SK-N-SH (cell line): ENCODE results near the gene ZNF518A. TPM values are rescaled to one million over a fixed set of nuclear protein-coding genes. Genes with fewer than 3 reads are reported as not detected.

ENCODE experiments used
- CTCF ChIA-PET: fragments of 300-600, 350-600 bp; formaldehyde crosslinking; extraction: SDS; loops from one replicate; lab custom pipeline; 2021; lab: Yijun Ruan, JAX
- POLR2A ChIA-PET: fragments of 350-600 bp; sonication (Branson Sonifier 250); formaldehyde crosslinking; extraction: SDS; loops from one replicate; lab custom pipeline; 2020; ENCODE audit warnings: antibody characterized with exemption, inconsistent platforms; lab: Yijun Ruan, JAX
- DNase-seq: peaks from one replicate; pipeline ENCODE4 v3.0.0; 2012
- H2AFZ ChIP-seq: fragments of 200-600 bp; sonication (generic); 2 replicates; pipeline ENCODE4 v1.8.1; 2016; ENCODE audit warnings: antibody characterized with exemption, mild to moderate bottlenecking, low read depth
- H3F3A ChIP-seq: fragments of 200-600 bp; sonication (generic); replicated peaks from 2 replicates; pipeline ENCODE3; 2016; ENCODE audit warnings: antibody characterized with exemption, mild to moderate bottlenecking; ENCODE audit not compliant: insufficient read depth
- H3K27ac ChIP-seq, 2 experiments: fragments of 200-500 bp in 1 of 2; fragments of 200-600 bp in 1 of 2; sonication (Bioruptor generic) in 1 of 2; sonication (generic), shearing (Covaris generic) in 1 of 2; 2 replicates each; pipeline versions ENCODE4 v1.5.1 to v1.6.1; 2014 to 2016; ENCODE audit warnings: low read depth in 2 of 2, inconsistent platforms in 1 of 2, low read length in 1 of 2, mild to moderate bottlenecking in 1 of 2, mixed read lengths in 1 of 2
- H3K27me3 ChIP-seq: fragments of 200-600 bp; sonication (generic), shearing (Covaris generic); 2 replicates; pipeline ENCODE4 v1.6.1; 2016; ENCODE audit warnings: mixed run types; ENCODE audit not compliant: insufficient read depth
- H3K36me3 ChIP-seq, 2 experiments: fragments of 200-500 bp in 1 of 2; fragments of 200-600 bp in 1 of 2; sonication (Bioruptor generic) in 1 of 2; sonication (generic) in 1 of 2; replicated peaks in 1 of 2; 2 replicates each; pipeline versions ENCODE3 to v1.5.1; 2014 to 2016; ENCODE audit warnings: low read length in 1 of 2, mild to moderate bottlenecking in 1 of 2; ENCODE audit not compliant: insufficient read depth in 2 of 2, control insufficient read depth in 1 of 2
- H3K4me1 ChIP-seq, 2 experiments: fragments of 200-500 bp in 1 of 2; fragments of 200-600 bp in 1 of 2; sonication (Bioruptor generic) in 1 of 2; sonication (generic), shearing (Covaris generic) in 1 of 2; 2 replicates each; pipeline versions ENCODE4 v1.5.1 to v1.6.1; 2014 to 2016; ENCODE audit warnings: low read depth in 1 of 2, low read length in 1 of 2, mixed run types in 1 of 2; ENCODE audit not compliant: insufficient read depth in 2 of 2, control insufficient read depth in 1 of 2
- H3K4me2 ChIP-seq: fragments of 200-600 bp; sonication (generic), shearing (Covaris generic); 2 replicates; pipeline ENCODE4 v1.6.1; 2017; ENCODE audit warnings: mixed run types
- H3K4me3 ChIP-seq, 2 experiments: fragments of 200-500 bp in 1 of 2; fragments of 200-600 bp in 1 of 2; sonication (Bioruptor generic) in 1 of 2; sonication (generic), shearing (Covaris generic) in 1 of 2; 2 replicates each; pipeline versions ENCODE4 v1.5.1 to v1.8.1; 2014 to 2016; ENCODE audit warnings: low read depth in 2 of 2, inconsistent platforms in 1 of 2, low read length in 1 of 2, mild to moderate bottlenecking in 1 of 2, mixed read lengths in 1 of 2, moderate library complexity in 1 of 2
- H3K79me2 ChIP-seq: fragments of 200-600 bp; sonication (generic); 2 replicates; pipeline ENCODE4 v1.8.1; 2017; ENCODE audit warnings: mild to moderate bottlenecking; ENCODE audit not compliant: insufficient read depth
- H3K9ac ChIP-seq: fragments of 200-600 bp; sonication (generic); 2 replicates; pipeline ENCODE4 v1.6.1; 2017; ENCODE audit warnings: mixed run types
- H3K9me2 ChIP-seq: fragments of 200-600 bp; sonication (generic); 2 replicates; pipeline ENCODE4 v1.6.1; 2017; ENCODE audit warnings: mixed run types
- H3K9me3 ChIP-seq: fragments of 200-600 bp; sonication (generic); 2 replicates; pipeline ENCODE4 v1.6.1; 2017; ENCODE audit warnings: mixed run types, mild to moderate bottlenecking, moderate library complexity
- H4K20me1 ChIP-seq: fragments of 200-600 bp; sonication (generic); 2 replicates; pipeline ENCODE4 v1.6.1; 2017; ENCODE audit warnings: mild to moderate bottlenecking, mixed run types; ENCODE audit not compliant: insufficient read depth
- EP300 ChIP-seq, 2 experiments: IDR thresholded peaks; 2 replicates each; pipeline versions ENCODE4 v1.4.0 to v1.6.1; 2012; ENCODE audit warnings: borderline replicate concordance in 1 of 2, low read depth in 1 of 2, low read length in 1 of 2
- FOXJ3 ChIP-seq: sonication (generic); formaldehyde crosslinking; IDR thresholded peaks from 2 replicates; pipeline ENCODE4 v1.5.1; 2020; ENCODE audit warnings: mild to moderate bottlenecking, missing genetic modification reagents
- GABPA ChIP-seq: IDR thresholded peaks from 2 replicates; pipeline ENCODE4 v1.4.0; 2012; ENCODE audit warnings: low read depth, mild to moderate bottlenecking
- GATA2 ChIP-seq: sonication (generic); formaldehyde crosslinking; IDR thresholded peaks from 2 replicates; pipeline ENCODE4 v1.5.0; 2020; ENCODE audit warnings: mild to moderate bottlenecking, missing genetic modification reagents
- MEF2A ChIP-seq: IDR thresholded peaks from 2 replicates; pipeline ENCODE4 v1.4.0; 2012; ENCODE audit warnings: low read depth, borderline replicate concordance
- MXI1 ChIP-seq: IDR thresholded peaks from 2 replicates; pipeline ENCODE4 v1.6.1; 2012; ENCODE audit warnings: mild to moderate bottlenecking, low read depth, low read length, improper control_type of control experiment
- NFIC ChIP-seq: IDR thresholded peaks from 2 replicates; pipeline ENCODE4 v1.4.0; 2012; ENCODE audit warnings: borderline replicate concordance
- POLR2AphosphoS5 ChIP-seq: IDR thresholded peaks from 2 replicates; pipeline ENCODE4 v1.6.1; 2012; ENCODE audit warnings: low read depth, low read length
- WGBS: methylation state at CpG from one replicate; pipeline ENCODE4 v1.1.6; 2017; ENCODE audit warnings: low lambda C conversion rate; 5-methylcytosine and 5-hydroxymethylcytosine counted together
- polyA plus RNA-seq, 3 experiments: library from polyadenylated mRNA; depleted of rRNA; stranded (reverse); fragments of >200 nt; gene quantifications; 2 replicates each; pipeline ENCODE4 v1.2.3, GENCODE V29; 2012
- TF ChIP-seq, protein P1 (sequence below): IDR thresholded peaks from 2 replicates; pipeline ENCODE4 v1.4.0; 2012; ENCODE audit warnings: low read depth, borderline replicate concordance
- TF ChIP-seq, protein P2 (sequence below): IDR thresholded peaks from 2 replicates; pipeline ENCODE4; 2012

ZNF518A gene
- polyA plus RNA-seq, 1 of the 3 experiments (the other 2 are of a cell fraction) = 1.7 TPM

DNA sequence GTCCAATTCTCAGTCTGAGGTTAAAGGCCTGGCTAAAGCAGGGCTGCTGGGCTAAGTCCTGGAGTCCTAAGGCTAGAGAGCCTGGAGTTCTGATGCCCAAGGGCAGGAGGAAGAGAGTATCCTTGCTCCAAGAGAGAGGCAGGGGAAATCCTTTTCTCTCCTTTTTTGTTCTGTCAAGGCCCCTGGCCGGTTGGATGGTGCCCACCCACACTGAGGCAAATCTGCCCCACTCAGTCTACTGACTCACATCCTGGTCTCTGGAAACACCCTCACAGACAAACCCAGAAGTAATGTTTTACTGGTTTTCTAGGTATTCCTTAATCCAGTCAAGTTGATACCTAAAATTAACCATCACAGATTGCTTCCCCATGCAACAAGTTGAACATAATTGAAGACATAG lies 23.0 kb downstream of the ZNF518A start:
- no peaks in the 10 kb centered on the region for H3K9me3 ChIP-seq
- H3K36me3 ChIP-seq = peaks cover 22 to 51% of the 10 kb centered on the region in 2 experiments
- no peaks in the 10 kb centered on the region for H3K4me1 ChIP-seq
- no peak overlapping the region for H2AFZ ChIP-seq
- H3K27ac ChIP-seq = no peak overlapping the region
- no peaks in the 10 kb centered on the region for H3K79me2 ChIP-seq
- H3F3A ChIP-seq = no peaks in the 10 kb centered on the region
- no peak overlapping the region for H3K9ac ChIP-seq
- DNase-seq = no peak
- no peak overlapping the region for H3K4me2 ChIP-seq
- H4K20me1 ChIP-seq = no peaks in the 10 kb centered on the region
- ChIA-PET CTCF (no interaction called here), POLR2A (no interaction called here)
- no peaks in the 10 kb centered on the region for H3K27me3 ChIP-seq
- H3K4me3 ChIP-seq = no peak overlapping the region
- WGBS = 67% methylated on average over 1 of the region's 1 CpG
- no peaks in the 10 kb centered on the region for H3K9me2 ChIP-seq
- TF ChIP-seq MXI1 (no peak), MEF2A (no peak), GATA2 (no peak), GABPA (no peak), FOXJ3 (CRISPR knock-in tag) (no peak), EP300 (IDR thresholded peaks at IDR 0.05; ENCODE audit: borderline replicate concordance in 1 of 2, low read depth in 1 of 2, low read length in 1 of 2) (no peak)
- TF ChIP-seq, protein P1, sequence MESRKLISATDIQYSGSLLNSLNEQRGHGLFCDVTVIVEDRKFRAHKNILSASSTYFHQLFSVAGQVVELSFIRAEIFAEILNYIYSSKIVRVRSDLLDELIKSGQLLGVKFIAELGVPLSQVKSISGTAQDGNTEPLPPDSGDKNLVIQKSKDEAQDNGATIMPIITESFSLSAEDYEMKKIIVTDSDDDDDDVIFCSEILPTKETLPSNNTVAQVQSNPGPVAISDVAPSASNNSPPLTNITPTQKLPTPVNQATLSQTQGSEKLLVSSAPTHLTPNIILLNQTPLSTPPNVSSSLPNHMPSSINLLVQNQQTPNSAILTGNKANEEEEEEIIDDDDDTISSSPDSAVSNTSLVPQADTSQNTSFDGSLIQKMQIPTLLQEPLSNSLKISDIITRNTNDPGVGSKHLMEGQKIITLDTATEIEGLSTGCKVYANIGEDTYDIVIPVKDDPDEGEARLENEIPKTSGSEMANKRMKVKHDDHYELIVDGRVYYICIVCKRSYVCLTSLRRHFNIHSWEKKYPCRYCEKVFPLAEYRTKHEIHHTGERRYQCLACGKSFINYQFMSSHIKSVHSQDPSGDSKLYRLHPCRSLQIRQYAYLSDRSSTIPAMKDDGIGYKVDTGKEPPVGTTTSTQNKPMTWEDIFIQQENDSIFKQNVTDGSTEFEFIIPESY = no peak

GRCh38 chr10:96165726-96166125 lies 35.6 kb downstream of the ZNF518A start:
- Histone ChIP-seq H3K9me3 (no peaks in the 10 kb centered on the region), H4K20me1 (no peaks in the 10 kb centered on the region), H3K9ac (no peak overlapping the region), H3K79me2 (no peaks in the 10 kb centered on the region), H3K4me3 (no peak overlapping the region), H3K4me1 (no peaks in the 10 kb centered on the region), H3K36me3 (peaks cover 7% of the 10 kb centered on the region in 2 experiments), H3K9me2 (no peaks in the 10 kb centered on the region), H3F3A (no peaks in the 10 kb centered on the region), H3K27ac (no peak overlapping the region), H3K4me2 (no peak overlapping the region), H3K27me3 (no peaks in the 10 kb centered on the region), H2AFZ (no peak overlapping the region)
- WGBS = 95% methylated on average over 6 of the region's 6 CpGs
- no peak for DNase-seq
- ChIA-PET POLR2A (no interaction called here), CTCF (interaction anchor here (1.6 kb wide), 1 partner anchor 149 kb away, joined by 5 read pairs; no protein-coding TSS in a partner anchor)
- TF ChIP-seq POLR2AphosphoS5 = no peak
- TF ChIP-seq NFIC = no peak
- TF ChIP-seq, protein P2, sequence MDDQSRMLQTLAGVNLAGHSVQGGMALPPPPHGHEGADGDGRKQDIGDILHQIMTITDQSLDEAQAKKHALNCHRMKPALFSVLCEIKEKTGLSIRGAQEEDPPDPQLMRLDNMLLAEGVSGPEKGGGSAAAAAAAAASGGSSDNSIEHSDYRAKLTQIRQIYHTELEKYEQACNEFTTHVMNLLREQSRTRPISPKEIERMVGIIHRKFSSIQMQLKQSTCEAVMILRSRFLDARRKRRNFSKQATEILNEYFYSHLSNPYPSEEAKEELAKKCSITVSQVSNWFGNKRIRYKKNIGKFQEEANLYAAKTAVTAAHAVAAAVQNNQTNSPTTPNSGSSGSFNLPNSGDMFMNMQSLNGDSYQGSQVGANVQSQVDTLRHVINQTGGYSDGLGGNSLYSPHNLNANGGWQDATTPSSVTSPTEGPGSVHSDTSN = no peak
